Measurements from ENCODE around the gene MMRN2. TPM values are rescaled to one million over a fixed set of nuclear protein-coding genes. Genes with fewer than 3 reads are reported as not detected.

Gene MMRN2
- total and polyA plus RNA-seq, 8 donors = 1.00 to 40.0 (median 5.7) TPM

DNA sequence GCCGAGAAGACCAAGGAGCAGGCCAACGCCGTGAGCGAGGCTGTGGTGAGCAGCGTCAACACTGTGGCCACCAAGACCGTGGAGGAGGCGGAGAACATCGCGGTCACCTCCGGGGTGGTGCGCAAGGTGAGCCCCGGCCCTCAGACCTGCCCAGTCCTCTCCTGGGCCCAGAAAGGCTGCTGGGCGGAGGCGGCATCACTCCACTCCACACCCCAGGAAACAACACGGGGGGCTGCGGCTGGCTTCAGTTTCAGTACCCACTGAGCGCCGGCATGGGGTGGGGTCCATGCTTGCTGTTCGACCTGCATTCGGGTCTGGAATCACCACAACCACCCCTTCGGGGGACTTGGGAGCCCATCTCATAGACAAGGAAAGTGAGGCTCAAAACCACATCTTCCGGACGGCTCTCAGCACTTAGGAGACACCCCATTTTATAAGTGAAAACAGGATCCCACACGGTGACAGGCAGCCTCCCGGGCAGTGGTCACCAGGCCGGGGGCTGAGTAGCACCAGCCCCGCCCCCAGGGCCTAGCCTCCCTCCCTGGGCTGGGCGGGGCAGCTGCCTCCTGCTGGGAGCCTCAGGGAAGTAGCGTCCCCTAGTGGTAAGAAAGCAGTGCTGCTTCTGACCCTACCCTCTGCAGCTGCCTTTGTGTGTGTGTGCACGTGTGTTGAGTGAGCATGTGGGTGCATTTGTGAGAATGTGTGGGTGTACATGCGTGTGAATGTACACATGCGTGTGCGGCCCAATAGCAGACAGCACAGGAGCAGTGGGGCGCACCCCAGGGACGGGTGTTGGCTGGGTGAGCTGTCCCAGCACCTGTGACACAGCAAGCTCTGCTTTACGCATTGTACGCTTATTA is 2.8 kb upstream of the MMRN2 start:
- Histone ChIP-seq H3K36me3 (no peaks in the 10 kb centered on the region), H3K27ac (peak overlapping the region; percentile 38 to 82 (median 74)), H3K27me3 (no peaks in the 10 kb centered on the region), H3K4me3 (peak overlapping the region in 2 of 4 donors; percentile 7 to 12), H3K4me1 (peaks cover 9 to 41% (median 35%) of the 10 kb centered on the region in 4 donors), H3K9me3 (no peaks in the 10 kb centered on the region)
- WGBS, 5 donors = 70 to 85% (median 72%) methylated on average over 25 to 37 of the region's 37 CpGs
- DNase-seq = peak in 1 of 2 donors; percentile 79
- TF ChIP-seq EP300 (IDR thresholded peaks at IDR 0.05) = no peak
- TF ChIP-seq POLR2AphosphoS5 (IDR thresholded peaks at IDR 0.05) = peak in 1 of 3 donors; percentile 33
- TF ChIP-seq CTCF (IDR thresholded peaks at IDR 0.05) = peak in 5 of 7 experiments; percentile 63 to 88 (median 80)
- intact Hi-C loops (cut with DNase I; ENCODE audit: low total_unique reads) = no loop called here

- H3K9me3 ChIP-seq = no peaks in the 10 kb centered on the region
- no peak for DNase-seq
- H3K4me1 ChIP-seq = peaks cover 11 to 47% (median 38%) of the 10 kb centered on the region in 4 donors
- H3K27ac ChIP-seq = peak overlapping the region; percentile 38 to 82 (median 74)
- intact Hi-C loops (cut with DNase I; ENCODE audit: low total_unique reads) = no loop called here
- no peaks in the 10 kb centered on the region for H3K27me3 ChIP-seq
- no peak for TF ChIP-seq EP300 (IDR thresholded peaks at IDR 0.05)
- no peak for TF ChIP-seq CTCF (IDR thresholded peaks at IDR 0.05)
- no peak for TF ChIP-seq POLR2A (IDR thresholded peaks at IDR 0.05)
- TF ChIP-seq POLR2AphosphoS5 (IDR thresholded peaks at IDR 0.05) = no peak
- no peaks in the 10 kb centered on the region for H3K36me3 ChIP-seq
- 82 to 100% (median 85%) methylated on average over 1 to 2 of the region's 2 CpGs for WGBS, 5 donors
- peak overlapping the region in 2 of 4 donors; percentile 3 to 7 for H3K4me3 ChIP-seq
These were observed 2.3 kb upstream of the MMRN2 start for GRCh38 chr10:86959737-86960002.

DNA sequence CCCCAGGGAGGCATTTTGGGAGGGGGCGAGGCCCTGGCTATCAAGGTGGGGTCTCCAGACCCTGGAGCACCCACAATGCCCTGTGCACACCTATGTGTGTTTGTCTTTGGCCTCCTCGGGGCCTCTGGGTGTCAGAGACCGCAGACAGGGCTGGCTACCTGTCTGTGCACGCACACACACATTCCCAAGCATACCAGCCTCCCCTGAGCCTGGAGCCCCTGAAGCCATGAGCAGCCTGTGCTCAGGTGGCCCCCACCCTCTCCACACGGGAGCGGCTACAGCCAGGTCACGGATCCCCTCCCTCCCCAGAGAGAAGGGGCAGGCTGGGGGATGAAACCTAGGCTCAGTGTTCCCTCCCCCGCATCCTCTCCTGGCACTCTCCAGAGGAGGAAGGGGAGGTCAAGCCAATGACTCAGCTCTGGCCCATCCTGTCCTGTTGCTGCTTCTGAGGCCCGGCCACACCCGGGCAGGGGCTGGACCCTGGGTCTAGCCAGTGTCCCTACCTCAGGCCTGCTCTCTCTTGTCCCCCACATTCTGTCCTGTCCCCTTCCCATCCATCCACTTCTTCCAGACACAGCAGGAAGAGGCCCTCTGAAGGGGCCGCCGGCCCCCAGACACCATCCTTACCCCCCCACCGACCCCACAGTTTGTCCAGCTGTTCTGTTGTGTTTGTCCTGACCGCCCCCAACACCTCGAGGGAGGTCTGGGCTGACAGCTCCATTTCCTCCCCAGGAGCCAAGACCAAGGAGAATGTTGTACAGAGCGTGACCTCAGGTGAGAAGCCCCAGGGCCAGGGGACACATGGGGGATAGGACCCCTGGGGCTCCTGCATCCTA is 1.7 kb upstream of the MMRN2 start:
- peak in 1 of 2 donors; percentile 75 for DNase-seq
- TF ChIP-seq POLR2AphosphoS5 (IDR thresholded peaks at IDR 0.05) = peak in 1 of 3 donors; percentile 26
- no peak for TF ChIP-seq CTCF (IDR thresholded peaks at IDR 0.05)
- no peak for TF ChIP-seq EP300 (IDR thresholded peaks at IDR 0.05)
- TF ChIP-seq POLR2A (IDR thresholded peaks at IDR 0.05) = no peak
- Histone ChIP-seq H3K4me1 (peaks cover 16 to 52% (median 41%) of the 10 kb centered on the region in 4 donors), H3K27me3 (no peaks in the 10 kb centered on the region), H3K9me3 (no peaks in the 10 kb centered on the region), H3K27ac (peak overlapping the region; percentile 38 to 82 (median 74)), H3K4me3 (peak overlapping the region; percentile 14 to 26 (median 24)), H3K36me3 (no peaks in the 10 kb centered on the region)
- 40 to 54% (median 51%) methylated on average over 10 to 16 of the region's 16 CpGs for WGBS, 5 donors
- intact Hi-C loops (cut with DNase I; ENCODE audit: low total_unique reads) = no loop called here

DNA sequence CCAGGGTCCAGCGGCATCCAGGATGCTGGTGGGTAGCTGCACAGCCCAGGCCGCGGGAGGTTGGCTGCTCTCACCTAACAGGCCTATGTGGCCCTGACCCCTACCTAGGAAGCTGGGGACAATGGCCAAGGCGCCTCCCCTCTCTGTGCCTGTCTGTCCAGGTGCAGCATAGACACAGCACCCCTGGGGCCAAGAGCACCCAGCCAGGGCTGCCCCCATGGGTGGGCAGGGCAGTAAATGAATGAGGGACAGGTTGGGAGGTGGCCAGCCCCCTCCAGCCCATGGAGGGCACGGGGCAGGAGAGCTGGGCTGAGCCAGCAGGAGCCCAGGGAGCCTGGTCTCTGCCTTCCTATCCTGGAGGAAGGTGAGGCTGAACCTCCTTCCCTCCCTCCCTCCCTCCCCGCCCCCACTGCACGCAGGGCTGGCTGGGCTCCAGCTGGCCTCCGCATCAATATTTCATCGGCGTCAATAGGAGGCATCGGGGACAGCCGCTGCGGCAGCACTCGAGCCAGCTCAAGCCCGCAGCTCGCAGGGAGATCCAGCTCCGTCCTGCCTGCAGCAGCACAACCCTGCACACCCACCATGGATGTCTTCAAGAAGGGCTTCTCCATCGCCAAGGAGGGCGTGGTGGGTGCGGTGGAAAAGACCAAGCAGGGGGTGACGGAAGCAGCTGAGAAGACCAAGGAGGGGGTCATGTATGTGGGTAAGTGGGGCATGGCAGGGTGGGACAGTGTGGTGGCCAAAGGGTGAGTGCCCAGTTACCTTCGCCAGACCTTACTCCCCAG is 893 bp upstream of the MMRN2 start, which contains the start of gene SNCG:
TSS of gene SNCG (plus strand) at position 484 of the 785 bp plus-strand sequence. CDS start at position 583, 99 bp downstream.
- no peaks in the 10 kb centered on the region for H3K27me3 ChIP-seq
- H3K27ac ChIP-seq = peak within 1 kb of the TSS; percentile 38 to 82 (median 74)
- DNase-seq = peak; percentile 51 to 78
- no peaks in the 10 kb centered on the region for H3K9me3 ChIP-seq
- TF ChIP-seq POLR2AphosphoS5 (IDR thresholded peaks at IDR 0.05) = no peak
- no peak for TF ChIP-seq POLR2A (IDR thresholded peaks at IDR 0.05)
- TF ChIP-seq EP300 (IDR thresholded peaks at IDR 0.05) = no peak
- no peak for TF ChIP-seq CTCF (IDR thresholded peaks at IDR 0.05)
- WGBS, 5 donors = 23 to 46% (median 31%) methylated on average over 12 to 22 of the region's 22 CpGs
- peaks cover 22 to 61% (median 45%) of the 10 kb centered on the region in 4 donors for H3K4me1 ChIP-seq
- H3K4me3 ChIP-seq = peak within 1 kb of the TSS; percentile 14 to 39 (median 30)
- intact Hi-C loops (cut with DNase I; ENCODE audit: low total_unique reads) = no loop called here
- H3K36me3 ChIP-seq = no peaks in the 10 kb centered on the region

Data from stomach (tissue), 9 donors.